CD4-positive, CD25-positive, alpha-beta regulatory T cell (primary cell): ENCODE data around the gene KCNQ1. TPM values are rescaled to one million over a fixed set of nuclear protein-coding genes. Genes with fewer than 3 reads are reported as not detected.

Experiments used
- ATAC-seq, 2 donors: fragments of 150-1000 bp; cut with Tn5 transposase; one replicate each; pipeline ENCODE4 v1.10.0; 2021; ENCODE audit warnings: low read depth in 2 of 2, moderate number of reproducible peaks in 2 of 2, moderate library complexity in 1 of 2
- DNase-seq, 3 donors: peaks; one replicate each; pipeline versions ENCODE4 v3.0.0 to v3.0.0-alpha.2; 2012 to 2022; ENCODE audit warnings: mixed read lengths in 1 of 3
- H3K27ac ChIP-seq: one replicate; pipeline ENCODE4 v1.7.0; 2013; ENCODE audit warnings: mild to moderate bottlenecking, low read length; ENCODE audit not compliant: insufficient read depth, poor library complexity, severe bottlenecking
- H3K27me3 ChIP-seq: one replicate; pipeline ENCODE4 v1.7.0; 2013; ENCODE audit warnings: low read length; ENCODE audit not compliant: control insufficient read depth, insufficient read depth
- H3K36me3 ChIP-seq: one replicate; pipeline ENCODE4 v1.7.0; 2013; ENCODE audit warnings: mild to moderate bottlenecking, low read length, moderate library complexity; ENCODE audit not compliant: control insufficient read depth, insufficient read depth
- H3K4me1 ChIP-seq: 2 replicates; pipeline ENCODE4 v1.7.0; 2013; ENCODE audit warnings: mild to moderate bottlenecking, low read length; ENCODE audit not compliant: insufficient read depth, control insufficient read depth, poor library complexity, severe bottlenecking
- H3K4me3 ChIP-seq: one replicate; pipeline ENCODE4 v1.7.0; 2013; ENCODE audit warnings: low read depth, mild to moderate bottlenecking, low read length, moderate library complexity
- H3K9me3 ChIP-seq, 2 experiments: 1 replicate in 1 of 2; 2 replicates in 1 of 2; pipeline ENCODE4 v1.7.0; 2013; ENCODE audit warnings: low read length in 2 of 2, mild to moderate bottlenecking in 1 of 2, moderate library complexity in 1 of 2; ENCODE audit not compliant: control insufficient read depth in 2 of 2
- H3K27ac Mint-ChIP-seq, 3 donors: one replicate each; pipeline ENCODE4 v1.8.0; 2020 to 2022; ENCODE audit warnings: mild to moderate bottlenecking in 3 of 3, mixed read lengths in 3 of 3, moderate library complexity in 2 of 3
- H3K27me3 Mint-ChIP-seq: one replicate; pipeline ENCODE4 v1.8.0; 2022; ENCODE audit warnings: mild to moderate bottlenecking, mixed read lengths
- H3K36me3 Mint-ChIP-seq: one replicate; pipeline ENCODE4 v1.8.0; 2020; ENCODE audit warnings: mixed read lengths
- H3K4me1 Mint-ChIP-seq, 4 donors: one replicate each; pipeline ENCODE4 v1.8.0; 2020 to 2022; ENCODE audit warnings: mixed read lengths in 4 of 4, mild to moderate bottlenecking in 1 of 4
- H3K4me3 Mint-ChIP-seq, 4 donors: one replicate each; pipeline ENCODE4 v1.8.0; 2020 to 2022; ENCODE audit warnings: mild to moderate bottlenecking in 4 of 4, mixed read lengths in 4 of 4, moderate library complexity in 3 of 4
- H3K9me3 Mint-ChIP-seq, 7 donors: one replicate each; pipeline ENCODE4 v1.8.0; 2020 to 2022; ENCODE audit warnings: mixed read lengths in 7 of 7, mild to moderate bottlenecking in 3 of 7, moderate library complexity in 2 of 7
- polyA plus RNA-seq, 4 donors: library from polyadenylated mRNA; unstranded; fragments of 300-500 nt; fragmentation: Illumina TruSeq; gene quantifications; one replicate each; pipeline ENCODE4 v1.2.3, GENCODE V29; 2021
- total RNA-seq: library from RNA; stranded (reverse); gene quantifications from one replicate; pipeline ENCODE4 v1.2.3, GENCODE V29; 2022

The KCNQ1 gene
- total and polyA plus RNA-seq, 5 donors from 2014 or later: 5.5 to 13.4 (median 6.8) TPM

GRCh38 chr11:2443881-2444820 is 657 bp upstream of the KCNQ1 start, which contains the start of gene TRPM5:
TRPM5 (minus strand) TSS chr11:2444514; CDS start chr11:2423036, 21,478 bp downstream.
- Mint-ChIP-seq H3K27ac (peak within 1 kb of the TSS in 2 of 3 donors; percentile 85 to 86), H3K36me3 (no peaks in the 10 kb centered on the region), H3K4me1 (peaks cover 8 to 49% (median 25%) of the 10 kb centered on the region in 4 donors), H3K4me3 (peak within 1 kb of the TSS; percentile 93 to 95 (median 94)), H3K27me3 (peaks cover under 1% of the 10 kb centered on the region), H3K9me3 (no peaks in the 10 kb centered on the region)
- Histone ChIP-seq H3K36me3 (no peaks in the 10 kb centered on the region), H3K9me3 (no peaks in the 10 kb centered on the region), H3K4me3 (peak within 1 kb of the TSS; percentile 37), H3K27ac (peak within 1 kb of the TSS; percentile 33), H3K4me1 (peaks cover 54% of the 10 kb centered on the region), H3K27me3 (no peaks in the 10 kb centered on the region)
- peak; percentile 42 to 69 (median 66) for DNase-seq
- ATAC-seq: peak; percentile 26 to 39

- peaks cover 6 to 53% (median 25%) of the 10 kb centered on the region in 4 donors for H3K4me1 Mint-ChIP-seq
- H3K9me3 Mint-ChIP-seq: no peaks in the 10 kb centered on the region
- Histone ChIP-seq H3K4me1 (peaks cover 54% of the 10 kb centered on the region), H3K4me3 (peak overlapping the region; percentile 37), H3K27me3 (no peaks in the 10 kb centered on the region), H3K9me3 (no peaks in the 10 kb centered on the region), H3K36me3 (no peaks in the 10 kb centered on the region), H3K27ac (no peak overlapping the region)
- ATAC-seq: no peak
- peak overlapping the region; percentile 93 to 95 (median 94) for H3K4me3 Mint-ChIP-seq
- peak overlapping the region in 2 of 3 donors; percentile 48 to 65 for H3K27ac Mint-ChIP-seq
- no peak for DNase-seq
- no peaks in the 10 kb centered on the region for H3K36me3 Mint-ChIP-seq
- no peaks in the 10 kb centered on the region for H3K27me3 Mint-ChIP-seq
Observed at GRCh38 chr11:2445746-2446551, 1.1 kb downstream of the KCNQ1 start.

- peak overlapping the region; percentile 50 for H3K4me3 ChIP-seq
- DNase-seq: peak in 1 of 3 donors; percentile 47
- H3K27me3 ChIP-seq: no peaks in the 10 kb centered on the region
- H3K27me3 Mint-ChIP-seq: no peaks in the 10 kb centered on the region
- H3K9me3 ChIP-seq: no peaks in the 10 kb centered on the region
- H3K9me3 Mint-ChIP-seq: no peaks in the 10 kb centered on the region
- no peaks in the 10 kb centered on the region for H3K36me3 ChIP-seq
- peaks cover 54% of the 10 kb centered on the region for H3K4me1 ChIP-seq
- H3K27ac ChIP-seq: no peak overlapping the region
- ATAC-seq: no peak
- H3K27ac Mint-ChIP-seq: peak overlapping the region in 2 of 3 donors; percentile 81 to 83
- peak overlapping the region; percentile 85 to 95 (median 94) for H3K4me3 Mint-ChIP-seq
- no peaks in the 10 kb centered on the region for H3K36me3 Mint-ChIP-seq
- H3K4me1 Mint-ChIP-seq: peaks cover 6 to 52% (median 25%) of the 10 kb centered on the region in 4 donors
Observed at GRCh38 chr11:2446590-2447252, 1.9 kb downstream of the KCNQ1 start.

- Histone ChIP-seq H3K4me1 (peaks cover 51% of the 10 kb centered on the region), H3K27me3 (no peaks in the 10 kb centered on the region), H3K4me3 (peak overlapping the region; percentile 50), H3K36me3 (no peaks in the 10 kb centered on the region), H3K27ac (no peak overlapping the region), H3K9me3 (no peaks in the 10 kb centered on the region)
- ATAC-seq (no peak), DNase-seq (peak in 1 of 3 donors; percentile 39)
- Mint-ChIP-seq H3K4me1 (peaks cover 6 to 46% (median 21%) of the 10 kb centered on the region in 4 donors), H3K27ac (peak overlapping the region in 2 of 3 donors; percentile 81 to 83), H3K27me3 (no peaks in the 10 kb centered on the region), H3K4me3 (peak overlapping the region; percentile 85 to 95 (median 94)), H3K9me3 (no peaks in the 10 kb centered on the region), H3K36me3 (no peaks in the 10 kb centered on the region)
Observed at GRCh38 chr11:2447253-2447950, 2.6 kb downstream of the KCNQ1 start.

- no peak overlapping the region for H3K4me3 ChIP-seq
- Mint-ChIP-seq H3K27me3 (no peaks in the 10 kb centered on the region), H3K36me3 (peaks cover 4% of the 10 kb centered on the region), H3K4me3 (peak overlapping the region in 3 of 4 donors; percentile 85 to 95 (median 93)), H3K4me1 (peaks cover 0 to 39% (median 14%) of the 10 kb centered on the region in 4 donors), H3K9me3 (no peaks in the 10 kb centered on the region), H3K27ac (no peak overlapping the region)
- ATAC-seq (no peak), DNase-seq (no peak)
- peaks cover 44% of the 10 kb centered on the region for H3K4me1 ChIP-seq
- H3K27me3 ChIP-seq: no peaks in the 10 kb centered on the region
- no peak overlapping the region for H3K27ac ChIP-seq
- H3K36me3 ChIP-seq: no peaks in the 10 kb centered on the region
- H3K9me3 ChIP-seq: no peaks in the 10 kb centered on the region
Observed at GRCh38 chr11:2447951-2448650, 3.3 kb downstream of the KCNQ1 start.

GRCh38 chr11:2448661-2449547 is 4.1 kb downstream of the KCNQ1 start:
- DNase-seq: no peak
- H3K27ac ChIP-seq: no peak overlapping the region

More at GRCh38 chr11:2448661-2449547, 4.1 kb downstream of the KCNQ1 start:
- Mint-ChIP-seq H3K4me3 (peak overlapping the region in 1 of 4 donors; percentile 10), H3K27ac (peak overlapping the region in 2 of 3 donors; percentile 46 to 60), H3K9me3 (no peaks in the 10 kb centered on the region), H3K4me1 (peaks cover 0 to 33% (median 10%) of the 10 kb centered on the region in 4 donors), H3K27me3 (no peaks in the 10 kb centered on the region), H3K36me3 (peaks cover 4% of the 10 kb centered on the region)
- no peaks in the 10 kb centered on the region for H3K36me3 ChIP-seq
- no peaks in the 10 kb centered on the region for H3K27me3 ChIP-seq
- ATAC-seq: no peak
- H3K9me3 ChIP-seq: no peaks in the 10 kb centered on the region
- no peak overlapping the region for H3K4me3 ChIP-seq
- peaks cover 36% of the 10 kb centered on the region for H3K4me1 ChIP-seq
